WTC11 (cell line): Measurements from ENCODE around the gene CDC16. TPM values are rescaled to one million over a fixed set of nuclear protein-coding genes. Genes with fewer than 3 reads are reported as not detected.

ENCODE experiments used
- ATAC-seq: fragments of 200-7000 bp; cut with Tn5 transposase; 2 replicates; pipeline ENCODE4 v1.10.0; 2021; ENCODE audit warnings: mild to moderate bottlenecking, moderate library complexity
- CTCF ChIA-PET: fragments of 300-600 bp; sonication (Branson Sonifier 250); formaldehyde crosslinking; loops from one replicate; lab custom pipeline; 2021; ENCODE audit warnings: antibody characterized with exemption; lab: Charles Lee
- POLR2A ChIA-PET: fragments of 350-600 bp; sonication (Branson Sonifier 250); formaldehyde crosslinking; loops from one replicate; lab custom pipeline; 2021; ENCODE audit warnings: antibody characterized with exemption; lab: Charles Lee
- DNase-seq: peaks from one replicate; pipeline ENCODE4 v3.0.0; 2021; ENCODE audit warnings: low spot score
- H3K27ac Mint-ChIP-seq: 2 replicates; pipeline ENCODE4 v1.8.0; 2021; ENCODE audit warnings: mixed read lengths
- H3K27me3 Mint-ChIP-seq: 2 replicates; pipeline ENCODE4 v1.8.0; 2021; ENCODE audit warnings: low read depth, mild to moderate bottlenecking, moderate library complexity, mixed read lengths
- H3K36me3 Mint-ChIP-seq: 2 replicates; pipeline ENCODE4 v1.8.0; 2021; ENCODE audit warnings: mixed read lengths
- H3K4me1 Mint-ChIP-seq: 2 replicates; pipeline ENCODE4 v1.8.0; 2022; ENCODE audit warnings: mixed read lengths
- H3K4me3 Mint-ChIP-seq: 2 replicates; pipeline ENCODE4 v1.8.0; 2021; ENCODE audit warnings: mild to moderate bottlenecking, moderate library complexity, mixed read lengths
- H3K9me3 Mint-ChIP-seq: 2 replicates; pipeline ENCODE4 v1.8.0; 2021; ENCODE audit warnings: mixed read lengths
- EMX1 ChIP-seq: fragments of 250-450 bp; sonication (Bioruptor Pico); IDR thresholded peaks from 2 replicates; pipeline ENCODE4 v1.8.0; 2021; ENCODE audit warnings: mild to moderate bottlenecking
- GRHL2 ChIP-seq: fragments of 250-450 bp; sonication (Bioruptor Pico); IDR thresholded peaks from 2 replicates; pipeline ENCODE4 v1.8.0; 2022; ENCODE audit warnings: mild to moderate bottlenecking, moderate library complexity; ENCODE audit not compliant: insufficient replicate concordance, severe bottlenecking
- KAT7 ChIP-seq: sonication (generic); formaldehyde crosslinking; IDR thresholded peaks from 2 replicates; pipeline ENCODE4 v1.8.1; 2023; ENCODE audit warnings: missing genetic modification reagents, mild to moderate bottlenecking, borderline replicate concordance
- MYBL2 ChIP-seq: sonication (generic); formaldehyde crosslinking; IDR thresholded peaks from 2 replicates; pipeline ENCODE4 v1.8.1; 2023; ENCODE audit warnings: mild to moderate bottlenecking, moderate library complexity, missing genetic modification reagents
- NR1H2 ChIP-seq: sonication (generic); formaldehyde crosslinking; IDR thresholded peaks from 2 replicates; pipeline ENCODE4 v1.9.0; 2021; ENCODE audit warnings: mild to moderate bottlenecking, moderate library complexity, missing genetic modification reagents
- NR3C1 ChIP-seq: sonication (generic); formaldehyde crosslinking; conservative IDR thresholded peaks from 2 replicates; pipeline ENCODE4 v1.8.1; 2023; ENCODE audit warnings: low read depth, mild to moderate bottlenecking, missing genetic modification reagents
- ZNF396 ChIP-seq: fragments of 250-450 bp; sonication (Bioruptor Pico); IDR thresholded peaks from 2 replicates; pipeline ENCODE4 v1.8.0; 2021; ENCODE audit warnings: mild to moderate bottlenecking, moderate library complexity, borderline replicate concordance
- ZNF416 ChIP-seq: fragments of 250-450 bp; sonication (Bioruptor Pico); IDR thresholded peaks from 2 replicates; pipeline ENCODE4 v1.9.0; 2021; ENCODE audit warnings: mild to moderate bottlenecking, inconsistent platforms
- total RNA-seq: library from RNA; stranded (reverse); gene quantifications from 3 replicates; pipeline ENCODE4 v1.2.3, GENCODE V29; 2021
- TF ChIP-seq, protein P1 (sequence below): fragments of 250-450 bp; sonication (Bioruptor Pico); IDR thresholded peaks from 2 replicates; pipeline ENCODE4 v1.9.0; 2021; ENCODE audit warnings: mild to moderate bottlenecking
- TF ChIP-seq, protein P2 (sequence below): sonication (generic); formaldehyde crosslinking; IDR thresholded peaks from 2 replicates; pipeline ENCODE4 v1.8.1; 2023; ENCODE audit warnings: mild to moderate bottlenecking, missing genetic modification reagents, moderate library complexity
- TF ChIP-seq, protein P3 (sequence below): sonication (generic); formaldehyde crosslinking; IDR thresholded peaks from 2 replicates; pipeline ENCODE4 v1.8.0; 2022; ENCODE audit warnings: mild to moderate bottlenecking, missing genetic modification reagents
- TF ChIP-seq, protein P4 (sequence below): fragments of 250-450 bp; sonication (Bioruptor Pico); IDR thresholded peaks from 2 replicates; pipeline ENCODE4 v1.9.0; 2021; ENCODE audit warnings: mild to moderate bottlenecking, borderline replicate concordance
- TF ChIP-seq, protein P5 (sequence below): fragments of 250-450 bp; sonication (Bioruptor Pico); IDR thresholded peaks from 2 replicates; pipeline ENCODE4 v1.9.0; 2021; ENCODE audit warnings: moderate library complexity, mild to moderate bottlenecking, inconsistent platforms, borderline replicate concordance
- TF ChIP-seq, protein P6 (sequence below): sonication (generic); formaldehyde crosslinking; IDR thresholded peaks from 2 replicates; pipeline ENCODE4 v1.8.0; 2022; ENCODE audit warnings: missing genetic modification reagents
- TF ChIP-seq, protein P7 (sequence below): sonication (generic); formaldehyde crosslinking; IDR thresholded peaks from 2 replicates; pipeline ENCODE4 v1.8.0; 2023; ENCODE audit warnings: mild to moderate bottlenecking, missing genetic modification reagents

CDC16 gene
- total RNA-seq, 1 experiment from 2014 or later, result 73.5 TPM

DNA sequence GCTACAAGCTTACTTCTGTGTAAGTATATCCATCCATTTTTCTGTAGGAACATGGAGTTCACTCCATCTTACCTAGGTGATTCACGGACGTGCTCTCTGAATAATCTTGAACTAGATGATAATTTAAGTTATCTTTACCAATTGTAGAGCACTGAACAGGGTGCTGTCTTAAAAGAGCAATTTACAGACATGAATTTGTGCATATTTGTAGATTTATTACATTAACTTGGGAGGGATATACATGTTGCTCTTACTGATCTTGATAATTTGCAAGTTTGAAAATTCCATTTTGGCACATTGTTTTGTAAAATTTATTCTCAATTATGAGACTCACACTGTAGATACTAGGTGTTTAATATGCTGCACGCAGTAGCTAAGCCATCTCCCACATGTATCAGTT is 9.3 kb downstream of the CDC16 start:
- no peak for ATAC-seq
- TF ChIP-seq, protein P1, sequence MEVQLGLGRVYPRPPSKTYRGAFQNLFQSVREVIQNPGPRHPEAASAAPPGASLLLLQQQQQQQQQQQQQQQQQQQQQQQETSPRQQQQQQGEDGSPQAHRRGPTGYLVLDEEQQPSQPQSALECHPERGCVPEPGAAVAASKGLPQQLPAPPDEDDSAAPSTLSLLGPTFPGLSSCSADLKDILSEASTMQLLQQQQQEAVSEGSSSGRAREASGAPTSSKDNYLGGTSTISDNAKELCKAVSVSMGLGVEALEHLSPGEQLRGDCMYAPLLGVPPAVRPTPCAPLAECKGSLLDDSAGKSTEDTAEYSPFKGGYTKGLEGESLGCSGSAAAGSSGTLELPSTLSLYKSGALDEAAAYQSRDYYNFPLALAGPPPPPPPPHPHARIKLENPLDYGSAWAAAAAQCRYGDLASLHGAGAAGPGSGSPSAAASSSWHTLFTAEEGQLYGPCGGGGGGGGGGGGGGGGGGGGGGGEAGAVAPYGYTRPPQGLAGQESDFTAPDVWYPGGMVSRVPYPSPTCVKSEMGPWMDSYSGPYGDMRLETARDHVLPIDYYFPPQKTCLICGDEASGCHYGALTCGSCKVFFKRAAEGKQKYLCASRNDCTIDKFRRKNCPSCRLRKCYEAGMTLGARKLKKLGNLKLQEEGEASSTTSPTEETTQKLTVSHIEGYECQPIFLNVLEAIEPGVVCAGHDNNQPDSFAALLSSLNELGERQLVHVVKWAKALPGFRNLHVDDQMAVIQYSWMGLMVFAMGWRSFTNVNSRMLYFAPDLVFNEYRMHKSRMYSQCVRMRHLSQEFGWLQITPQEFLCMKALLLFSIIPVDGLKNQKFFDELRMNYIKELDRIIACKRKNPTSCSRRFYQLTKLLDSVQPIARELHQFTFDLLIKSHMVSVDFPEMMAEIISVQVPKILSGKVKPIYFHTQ (CRISPR knock-in tag), result no peak
- TF ChIP-seq NR3C1 (CRISPR knock-in tag) (no peak), EMX1 (no peak), ZNF416 (CRISPR knock-in tag) (no peak), GRHL2 (no peak), ZNF396 (CRISPR knock-in tag) (no peak), MYBL2 (CRISPR knock-in tag) (no peak), NR1H2 (CRISPR knock-in tag) (no peak), KAT7 (CRISPR knock-in tag) (no peak)
- TF ChIP-seq, protein P2, sequence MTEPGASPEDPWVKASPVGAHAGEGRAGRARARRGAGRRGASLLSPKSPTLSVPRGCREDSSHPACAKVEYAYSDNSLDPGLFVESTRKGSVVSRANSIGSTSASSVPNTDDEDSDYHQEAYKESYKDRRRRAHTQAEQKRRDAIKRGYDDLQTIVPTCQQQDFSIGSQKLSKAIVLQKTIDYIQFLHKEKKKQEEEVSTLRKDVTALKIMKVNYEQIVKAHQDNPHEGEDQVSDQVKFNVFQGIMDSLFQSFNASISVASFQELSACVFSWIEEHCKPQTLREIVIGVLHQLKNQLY, result no peak
- TF ChIP-seq, protein P3, sequence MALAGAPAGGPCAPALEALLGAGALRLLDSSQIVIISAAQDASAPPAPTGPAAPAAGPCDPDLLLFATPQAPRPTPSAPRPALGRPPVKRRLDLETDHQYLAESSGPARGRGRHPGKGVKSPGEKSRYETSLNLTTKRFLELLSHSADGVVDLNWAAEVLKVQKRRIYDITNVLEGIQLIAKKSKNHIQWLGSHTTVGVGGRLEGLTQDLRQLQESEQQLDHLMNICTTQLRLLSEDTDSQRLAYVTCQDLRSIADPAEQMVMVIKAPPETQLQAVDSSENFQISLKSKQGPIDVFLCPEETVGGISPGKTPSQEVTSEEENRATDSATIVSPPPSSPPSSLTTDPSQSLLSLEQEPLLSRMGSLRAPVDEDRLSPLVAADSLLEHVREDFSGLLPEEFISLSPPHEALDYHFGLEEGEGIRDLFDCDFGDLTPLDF (CRISPR knock-in tag), result no peak
- TF ChIP-seq, protein P4, sequence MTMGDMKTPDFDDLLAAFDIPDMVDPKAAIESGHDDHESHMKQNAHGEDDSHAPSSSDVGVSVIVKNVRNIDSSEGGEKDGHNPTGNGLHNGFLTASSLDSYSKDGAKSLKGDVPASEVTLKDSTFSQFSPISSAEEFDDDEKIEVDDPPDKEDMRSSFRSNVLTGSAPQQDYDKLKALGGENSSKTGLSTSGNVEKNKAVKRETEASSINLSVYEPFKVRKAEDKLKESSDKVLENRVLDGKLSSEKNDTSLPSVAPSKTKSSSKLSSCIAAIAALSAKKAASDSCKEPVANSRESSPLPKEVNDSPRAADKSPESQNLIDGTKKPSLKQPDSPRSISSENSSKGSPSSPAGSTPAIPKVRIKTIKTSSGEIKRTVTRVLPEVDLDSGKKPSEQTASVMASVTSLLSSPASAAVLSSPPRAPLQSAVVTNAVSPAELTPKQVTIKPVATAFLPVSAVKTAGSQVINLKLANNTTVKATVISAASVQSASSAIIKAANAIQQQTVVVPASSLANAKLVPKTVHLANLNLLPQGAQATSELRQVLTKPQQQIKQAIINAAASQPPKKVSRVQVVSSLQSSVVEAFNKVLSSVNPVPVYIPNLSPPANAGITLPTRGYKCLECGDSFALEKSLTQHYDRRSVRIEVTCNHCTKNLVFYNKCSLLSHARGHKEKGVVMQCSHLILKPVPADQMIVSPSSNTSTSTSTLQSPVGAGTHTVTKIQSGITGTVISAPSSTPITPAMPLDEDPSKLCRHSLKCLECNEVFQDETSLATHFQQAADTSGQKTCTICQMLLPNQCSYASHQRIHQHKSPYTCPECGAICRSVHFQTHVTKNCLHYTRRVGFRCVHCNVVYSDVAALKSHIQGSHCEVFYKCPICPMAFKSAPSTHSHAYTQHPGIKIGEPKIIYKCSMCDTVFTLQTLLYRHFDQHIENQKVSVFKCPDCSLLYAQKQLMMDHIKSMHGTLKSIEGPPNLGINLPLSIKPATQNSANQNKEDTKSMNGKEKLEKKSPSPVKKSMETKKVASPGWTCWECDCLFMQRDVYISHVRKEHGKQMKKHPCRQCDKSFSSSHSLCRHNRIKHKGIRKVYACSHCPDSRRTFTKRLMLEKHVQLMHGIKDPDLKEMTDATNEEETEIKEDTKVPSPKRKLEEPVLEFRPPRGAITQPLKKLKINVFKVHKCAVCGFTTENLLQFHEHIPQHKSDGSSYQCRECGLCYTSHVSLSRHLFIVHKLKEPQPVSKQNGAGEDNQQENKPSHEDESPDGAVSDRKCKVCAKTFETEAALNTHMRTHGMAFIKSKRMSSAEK (CRISPR knock-in tag), result no peak
- TF ChIP-seq, protein P5, sequence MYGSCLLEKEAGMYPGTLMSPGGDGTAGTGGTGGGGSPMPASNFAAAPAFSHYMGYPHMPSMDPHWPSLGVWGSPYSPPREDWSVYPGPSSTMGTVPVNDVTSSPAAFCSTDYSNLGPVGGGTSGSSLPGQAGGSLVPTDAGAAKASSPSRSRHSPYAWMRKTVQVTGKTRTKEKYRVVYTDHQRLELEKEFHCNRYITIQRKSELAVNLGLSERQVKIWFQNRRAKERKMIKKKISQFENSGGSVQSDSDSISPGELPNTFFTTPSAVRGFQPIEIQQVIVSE, result no peak
- TF ChIP-seq, protein P6, sequence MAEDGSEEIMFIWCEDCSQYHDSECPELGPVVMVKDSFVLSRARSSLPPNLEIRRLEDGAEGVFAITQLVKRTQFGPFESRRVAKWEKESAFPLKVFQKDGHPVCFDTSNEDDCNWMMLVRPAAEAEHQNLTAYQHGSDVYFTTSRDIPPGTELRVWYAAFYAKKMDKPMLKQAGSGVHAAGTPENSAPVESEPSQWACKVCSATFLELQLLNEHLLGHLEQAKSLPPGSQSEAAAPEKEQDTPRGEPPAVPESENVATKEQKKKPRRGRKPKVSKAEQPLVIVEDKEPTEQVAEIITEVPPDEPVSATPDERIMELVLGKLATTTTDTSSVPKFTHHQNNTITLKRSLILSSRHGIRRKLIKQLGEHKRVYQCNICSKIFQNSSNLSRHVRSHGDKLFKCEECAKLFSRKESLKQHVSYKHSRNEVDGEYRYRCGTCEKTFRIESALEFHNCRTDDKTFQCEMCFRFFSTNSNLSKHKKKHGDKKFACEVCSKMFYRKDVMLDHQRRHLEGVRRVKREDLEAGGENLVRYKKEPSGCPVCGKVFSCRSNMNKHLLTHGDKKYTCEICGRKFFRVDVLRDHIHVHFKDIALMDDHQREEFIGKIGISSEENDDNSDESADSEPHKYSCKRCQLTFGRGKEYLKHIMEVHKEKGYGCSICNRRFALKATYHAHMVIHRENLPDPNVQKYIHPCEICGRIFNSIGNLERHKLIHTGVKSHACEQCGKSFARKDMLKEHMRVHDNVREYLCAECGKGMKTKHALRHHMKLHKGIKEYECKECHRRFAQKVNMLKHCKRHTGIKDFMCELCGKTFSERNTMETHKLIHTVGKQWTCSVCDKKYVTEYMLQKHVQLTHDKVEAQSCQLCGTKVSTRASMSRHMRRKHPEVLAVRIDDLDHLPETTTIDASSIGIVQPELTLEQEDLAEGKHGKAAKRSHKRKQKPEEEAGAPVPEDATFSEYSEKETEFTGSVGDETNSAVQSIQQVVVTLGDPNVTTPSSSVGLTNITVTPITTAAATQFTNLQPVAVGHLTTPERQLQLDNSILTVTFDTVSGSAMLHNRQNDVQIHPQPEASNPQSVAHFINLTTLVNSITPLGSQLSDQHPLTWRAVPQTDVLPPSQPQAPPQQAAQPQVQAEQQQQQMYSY, result no peak
- TF ChIP-seq, protein P7, sequence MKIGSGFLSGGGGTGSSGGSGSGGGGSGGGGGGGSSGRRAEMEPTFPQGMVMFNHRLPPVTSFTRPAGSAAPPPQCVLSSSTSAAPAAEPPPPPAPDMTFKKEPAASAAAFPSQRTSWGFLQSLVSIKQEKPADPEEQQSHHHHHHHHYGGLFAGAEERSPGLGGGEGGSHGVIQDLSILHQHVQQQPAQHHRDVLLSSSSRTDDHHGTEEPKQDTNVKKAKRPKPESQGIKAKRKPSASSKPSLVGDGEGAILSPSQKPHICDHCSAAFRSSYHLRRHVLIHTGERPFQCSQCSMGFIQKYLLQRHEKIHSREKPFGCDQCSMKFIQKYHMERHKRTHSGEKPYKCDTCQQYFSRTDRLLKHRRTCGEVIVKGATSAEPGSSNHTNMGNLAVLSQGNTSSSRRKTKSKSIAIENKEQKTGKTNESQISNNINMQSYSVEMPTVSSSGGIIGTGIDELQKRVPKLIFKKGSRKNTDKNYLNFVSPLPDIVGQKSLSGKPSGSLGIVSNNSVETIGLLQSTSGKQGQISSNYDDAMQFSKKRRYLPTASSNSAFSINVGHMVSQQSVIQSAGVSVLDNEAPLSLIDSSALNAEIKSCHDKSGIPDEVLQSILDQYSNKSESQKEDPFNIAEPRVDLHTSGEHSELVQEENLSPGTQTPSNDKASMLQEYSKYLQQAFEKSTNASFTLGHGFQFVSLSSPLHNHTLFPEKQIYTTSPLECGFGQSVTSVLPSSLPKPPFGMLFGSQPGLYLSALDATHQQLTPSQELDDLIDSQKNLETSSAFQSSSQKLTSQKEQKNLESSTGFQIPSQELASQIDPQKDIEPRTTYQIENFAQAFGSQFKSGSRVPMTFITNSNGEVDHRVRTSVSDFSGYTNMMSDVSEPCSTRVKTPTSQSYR (CRISPR knock-in tag), result no peak
- Mint-ChIP-seq H3K9me3 (no peaks in the 10 kb centered on the region), H3K4me3 (no peak overlapping the region), H3K36me3 (peaks cover 92% of the 10 kb centered on the region), H3K27me3 (no peaks in the 10 kb centered on the region), H3K27ac (no peak overlapping the region), H3K4me1 (peaks cover 16% of the 10 kb centered on the region)
- ChIA-PET POLR2A (no interaction called here), CTCF (no interaction called here)
- no peak for DNase-seq
